Stimulated activated CD8-positive, alpha-beta memory T cell treated with anti-CD3 and anti-CD28 coated beads, Interleukin-15, amount 100 ng/mL, for 48 hours (primary cell): ENCODE results near the gene TSPEAR.
A peak's percentile ranks its signal among the peaks of the same experiment; 100 is the strongest.
"Not testable (repeated sequence)": the region's sequence is repeated elsewhere in the genome, so short reads cannot be mapped to it uniquely, and the experiment has no call there.

Source experiments
- DNase-seq, 2 donors: peaks; one replicate each; pipeline ENCODE4 v3.0.0-alpha.2; 2020; ENCODE audit warnings: low read depth in 2 of 2

Gene TSPEAR

DNA sequence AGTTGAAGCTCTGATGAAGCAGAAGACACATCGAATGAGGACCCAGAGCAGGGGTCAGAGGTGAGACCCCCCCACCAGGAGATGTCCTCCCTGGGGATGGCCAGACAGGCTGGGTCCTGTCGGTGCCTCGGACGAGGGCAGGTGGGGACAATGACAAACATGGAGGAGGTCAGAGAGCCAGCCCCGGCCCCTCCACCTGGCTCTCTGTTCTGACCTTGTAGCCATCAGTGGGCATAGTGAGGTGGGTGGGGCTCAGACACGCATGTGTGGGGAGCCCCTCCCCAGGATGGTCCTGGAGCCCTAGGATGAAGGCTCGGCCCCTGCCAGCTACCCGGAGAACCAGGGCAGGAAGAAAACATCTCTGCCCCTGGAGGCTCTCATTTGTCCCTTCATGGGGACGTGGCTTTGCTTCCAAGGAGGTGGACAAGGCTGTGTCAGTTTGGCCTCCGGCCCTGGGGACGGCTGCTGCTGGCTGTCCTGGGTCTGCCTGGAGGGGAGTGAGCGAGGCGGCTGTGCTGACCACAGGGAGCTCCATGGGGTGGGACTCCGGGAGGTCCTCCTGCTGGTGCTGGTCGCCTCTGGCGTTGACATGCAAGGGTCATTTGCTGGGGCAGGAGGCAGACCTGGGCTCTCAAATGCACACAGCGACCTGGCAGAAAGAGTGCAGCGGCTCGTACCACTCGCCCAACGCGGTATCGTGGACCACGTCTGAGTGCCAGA, 121.6 kb downstream of the TSPEAR start:
- DNase-seq, result no peak

DNA sequence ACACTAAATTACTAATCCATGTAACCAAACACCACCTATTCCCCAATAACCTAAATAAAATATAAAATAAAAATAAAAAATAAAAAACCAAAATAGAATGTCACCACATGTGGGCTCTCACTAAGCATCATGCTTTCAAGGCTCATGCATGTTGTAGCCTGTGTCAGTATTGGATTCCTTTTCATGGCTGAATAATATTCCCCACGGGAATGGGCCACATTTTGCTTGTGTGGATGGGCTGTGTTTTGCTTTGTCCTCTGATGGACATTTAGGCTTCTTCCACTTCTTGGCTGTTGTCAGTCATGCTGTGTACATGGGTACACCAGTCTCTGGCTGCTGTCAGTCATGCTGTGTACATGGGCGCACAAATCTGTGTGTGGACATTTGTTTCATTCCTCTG, 122.3 kb downstream of the TSPEAR start:
- no peak for DNase-seq

DNA sequence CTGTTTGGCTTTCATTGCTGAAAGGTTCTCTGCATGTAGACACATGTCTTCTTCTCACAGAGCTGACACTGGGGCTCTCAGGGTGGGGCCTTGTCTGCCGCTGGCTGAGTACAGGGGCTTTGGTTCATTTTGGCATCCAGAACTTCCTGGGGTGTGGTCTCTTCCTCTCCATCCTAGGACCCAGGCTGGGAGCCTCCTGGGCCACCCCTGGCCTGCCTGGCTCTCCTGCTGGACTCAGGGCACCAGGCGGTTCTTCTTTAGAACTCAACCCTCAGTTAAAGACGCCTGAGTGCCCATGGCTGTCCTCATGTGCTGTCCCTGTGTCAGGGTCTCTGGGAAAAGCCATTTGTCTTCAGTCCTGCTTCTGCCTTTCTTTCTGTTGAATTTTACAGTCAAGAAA, 125.5 kb downstream of the TSPEAR start:
- no peak for DNase-seq

DNA sequence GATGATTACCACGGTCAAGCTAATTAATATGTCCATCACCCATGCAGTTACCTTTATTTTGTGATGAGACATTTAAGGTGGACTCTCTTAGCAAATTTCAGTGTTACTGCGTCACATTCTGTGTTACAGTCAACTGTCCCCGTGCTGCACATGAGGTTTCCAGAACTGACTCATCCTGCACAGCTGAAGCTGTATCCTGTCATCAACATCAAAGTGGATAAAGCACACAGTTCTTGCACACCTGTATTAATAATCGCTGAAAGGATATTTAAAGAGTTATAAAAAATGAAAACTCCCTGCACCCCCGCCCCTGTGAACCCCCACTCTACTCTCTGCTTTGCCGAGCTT, 127.6 kb downstream of the TSPEAR start:
- DNase-seq, result peak in 1 of 2 donors; percentile 8

DNA sequence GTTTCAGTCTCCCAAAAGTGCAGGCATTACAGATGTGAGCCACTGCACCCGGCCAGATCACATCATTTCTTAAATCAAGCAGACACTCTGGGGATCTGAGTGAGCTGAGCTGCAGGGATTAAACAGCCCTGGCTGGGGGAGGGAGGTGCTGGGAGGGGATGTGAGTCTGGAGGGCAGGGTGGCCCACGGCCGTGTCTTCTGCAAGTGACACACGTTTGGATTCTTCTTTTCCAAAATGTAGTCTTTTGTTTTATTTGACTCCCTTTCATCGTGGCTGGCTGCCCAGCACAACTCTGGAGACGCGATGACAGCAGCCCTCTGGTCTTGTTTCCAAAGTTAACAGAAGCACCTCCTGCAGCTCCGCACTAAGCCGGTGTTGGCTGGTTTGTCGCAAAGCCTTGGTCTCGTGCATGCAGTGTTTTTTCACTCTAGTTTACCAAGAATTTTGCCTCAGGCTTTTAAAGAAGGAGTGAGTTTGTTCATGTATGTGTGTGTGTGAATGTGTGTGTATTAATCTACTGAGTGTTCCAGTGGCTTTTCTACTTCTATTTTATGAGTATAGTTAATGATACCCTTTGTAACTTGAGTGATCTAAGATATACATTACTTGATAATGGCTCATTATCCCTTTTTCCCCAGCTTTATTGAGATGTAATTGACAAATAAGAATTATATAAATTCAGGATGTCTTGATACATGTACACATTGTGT, 128.1 kb downstream of the TSPEAR start:
- no peak for DNase-seq

DNA sequence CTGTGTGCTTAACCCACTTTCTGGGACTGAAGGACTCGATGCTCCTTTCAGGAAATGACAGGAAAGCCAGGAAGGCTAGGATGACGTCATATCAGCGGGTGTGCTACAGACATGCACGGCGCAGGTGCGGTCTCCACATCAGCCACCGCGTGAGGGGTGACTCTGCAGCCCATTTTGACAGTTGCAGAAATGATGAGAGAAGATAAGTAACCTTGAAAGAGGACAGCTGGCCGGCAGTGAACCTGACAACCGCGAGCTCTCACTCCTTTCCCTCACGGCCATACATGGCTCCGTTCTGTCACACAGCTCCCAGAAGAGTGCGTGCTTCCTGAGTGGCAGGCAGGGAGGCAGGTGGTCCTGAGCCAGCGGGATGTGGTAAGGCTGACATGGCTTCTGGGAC, 129.3 kb downstream of the TSPEAR start:
- DNase-seq, result no peak

DNA sequence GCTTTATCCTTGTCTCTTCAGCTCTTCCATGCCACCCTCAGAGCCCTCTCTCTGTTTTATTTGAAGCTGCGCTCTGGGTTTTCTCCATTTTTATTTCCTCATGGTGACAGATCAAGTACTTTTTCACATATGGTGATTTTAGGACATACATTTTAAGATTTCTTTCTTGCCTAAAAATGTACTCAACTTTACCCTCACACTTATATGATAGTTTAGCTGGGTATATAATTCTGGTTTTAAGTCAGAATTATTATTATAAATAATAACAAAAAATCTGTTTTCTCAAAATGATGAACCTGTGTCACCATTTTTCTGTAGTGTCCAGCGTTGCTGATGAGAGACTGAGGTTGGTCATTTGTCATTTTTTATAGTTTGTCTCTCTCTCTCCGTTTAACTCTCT, 130.2 kb downstream of the TSPEAR start:
- DNase-seq, result no peak

DNA sequence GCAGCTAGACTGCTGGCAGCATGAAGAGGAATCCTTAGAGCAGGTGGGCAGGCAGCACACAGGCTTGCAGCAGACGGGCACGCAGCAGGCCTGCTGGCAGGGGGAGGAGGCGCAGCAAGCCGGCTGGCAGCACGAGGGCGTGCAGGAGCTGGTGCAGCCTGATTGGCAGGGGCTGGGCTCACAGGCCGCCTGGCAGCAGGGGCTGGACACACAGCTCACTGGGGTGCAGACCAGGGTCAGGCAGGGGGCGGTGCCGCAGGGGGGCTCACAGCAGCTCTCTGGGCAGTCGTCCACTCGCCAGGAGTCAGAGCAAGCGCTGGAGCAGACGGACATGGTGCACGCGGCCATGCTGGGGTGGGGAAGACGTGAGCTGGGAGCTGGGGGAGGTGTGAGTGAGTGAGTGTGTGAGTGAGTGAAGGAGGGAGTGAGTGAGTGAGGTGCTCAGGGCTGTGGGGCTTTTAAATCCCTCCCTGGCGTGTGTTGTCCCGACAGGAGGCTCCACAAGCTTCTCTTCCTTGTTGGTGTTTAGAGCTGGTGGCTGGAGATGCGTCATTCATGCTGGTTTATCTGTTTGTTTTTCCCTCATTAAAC, 131.0 kb downstream of the TSPEAR start, which contains the start of gene KRTAP10-5:
KRTAP10-5 (minus strand) TSS at position 374 of the 591 bp plus-strand sequence; CDS start at position 348, 26 bp downstream.
- DNase-seq, result not testable (repeated sequence)

DNA sequence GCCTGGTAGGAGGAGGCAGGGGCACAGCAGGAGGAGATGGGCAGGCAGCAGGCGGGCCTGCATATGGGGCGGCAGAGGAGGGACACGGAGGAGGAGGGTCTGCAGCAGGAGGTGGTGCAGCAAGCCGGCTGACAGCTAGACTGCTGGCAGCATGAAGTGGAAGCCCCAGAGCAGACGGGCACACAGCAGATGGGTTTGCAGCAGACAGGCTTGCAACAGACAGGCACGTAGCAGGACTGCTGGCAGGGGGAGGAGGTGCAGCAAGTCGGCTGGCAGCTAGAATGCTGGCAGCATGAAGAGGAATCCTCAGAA, 131.6 kb downstream of the TSPEAR start:
- no peak for DNase-seq

DNA sequence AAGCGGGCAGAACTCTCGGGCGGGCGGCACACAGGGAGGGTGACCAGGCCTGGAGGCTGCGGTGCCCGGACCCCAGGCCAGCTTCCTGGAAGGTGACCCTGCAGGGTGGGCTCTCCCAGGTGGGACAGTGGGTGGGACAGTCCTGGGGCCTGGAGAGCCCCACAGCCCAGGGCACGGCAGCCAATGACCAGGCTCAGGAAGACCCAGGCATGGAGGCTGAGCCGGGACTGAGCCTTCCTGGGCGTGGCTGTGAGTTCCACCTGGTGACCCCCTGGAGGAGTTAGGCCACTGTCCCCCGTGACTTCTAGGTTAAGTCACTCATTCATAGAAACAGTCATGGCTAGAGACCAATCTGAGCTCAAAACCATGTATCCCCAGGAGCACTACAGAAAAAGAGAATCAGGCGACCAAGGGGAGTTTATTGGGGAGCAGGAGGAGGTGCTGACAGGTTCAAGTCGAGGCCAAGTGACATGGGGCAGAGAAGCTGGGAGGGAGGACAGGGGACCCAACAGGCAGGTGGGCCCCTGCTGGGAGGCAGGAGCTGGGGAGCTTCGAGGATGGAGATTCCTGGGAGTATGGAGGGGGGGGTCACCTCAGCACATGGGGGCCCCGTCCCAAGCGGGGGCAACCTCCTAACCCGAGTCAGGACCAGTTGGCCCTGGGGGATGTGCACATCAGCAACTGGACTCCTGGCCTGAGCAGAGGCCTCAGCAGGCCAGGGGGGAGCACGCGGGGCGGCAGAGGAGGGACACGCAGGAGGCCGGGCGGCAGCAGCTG, 132.1 kb downstream of the TSPEAR start:
- DNase-seq, result no peak

DNA sequence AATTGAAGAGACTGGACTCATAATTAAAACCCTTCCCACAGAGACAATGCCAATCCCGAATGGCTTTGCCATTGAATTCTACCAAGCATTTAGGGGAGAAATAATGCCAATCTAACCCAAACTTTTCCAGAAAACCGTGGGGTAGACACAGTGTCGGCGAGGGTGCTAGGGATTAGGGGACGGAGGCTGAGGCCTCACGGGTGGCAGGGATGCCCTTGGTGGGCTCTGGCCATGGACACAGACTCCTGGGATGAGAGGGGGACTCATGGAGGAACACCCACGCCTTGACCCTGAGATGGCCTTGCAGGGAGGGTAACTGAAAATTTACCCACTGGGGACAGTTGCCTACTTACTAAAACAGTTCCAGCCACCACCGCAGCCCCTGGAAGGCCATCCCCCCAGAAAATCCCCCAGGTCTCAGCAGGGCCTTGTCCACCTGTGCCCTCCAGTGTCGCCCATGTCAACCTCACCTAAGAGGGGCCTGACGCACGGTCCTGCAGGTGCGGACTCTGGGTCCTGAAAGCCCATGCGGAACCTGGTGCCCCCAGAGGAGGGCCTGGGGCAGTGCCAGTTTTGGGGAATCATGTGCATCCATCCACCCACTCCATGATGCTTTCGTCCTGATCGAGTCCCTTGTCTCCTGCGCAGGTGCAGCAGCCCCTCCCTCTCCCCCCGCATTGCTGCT, 132.9 kb downstream of the TSPEAR start:
- DNase-seq, result no peak

DNA sequence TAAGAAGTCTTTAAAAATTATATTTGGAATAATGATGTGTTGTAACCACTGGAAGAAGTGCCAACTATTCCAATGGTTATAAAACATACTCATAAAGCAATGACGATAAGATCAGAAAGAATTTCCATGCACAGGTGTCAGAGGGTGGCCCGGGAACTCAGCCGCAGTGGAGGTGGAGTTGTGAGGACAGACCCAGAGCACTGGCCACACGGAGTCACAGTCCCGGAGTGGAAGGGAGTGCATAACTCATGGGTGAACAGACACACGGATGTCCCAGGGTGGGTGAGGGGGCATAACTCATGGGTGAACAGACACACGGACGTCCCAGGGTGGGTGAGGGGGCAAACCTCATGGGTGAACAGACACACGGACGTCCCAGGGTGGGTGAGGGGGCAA, 135.3 kb downstream of the TSPEAR start:
- no peak for DNase-seq

DNA sequence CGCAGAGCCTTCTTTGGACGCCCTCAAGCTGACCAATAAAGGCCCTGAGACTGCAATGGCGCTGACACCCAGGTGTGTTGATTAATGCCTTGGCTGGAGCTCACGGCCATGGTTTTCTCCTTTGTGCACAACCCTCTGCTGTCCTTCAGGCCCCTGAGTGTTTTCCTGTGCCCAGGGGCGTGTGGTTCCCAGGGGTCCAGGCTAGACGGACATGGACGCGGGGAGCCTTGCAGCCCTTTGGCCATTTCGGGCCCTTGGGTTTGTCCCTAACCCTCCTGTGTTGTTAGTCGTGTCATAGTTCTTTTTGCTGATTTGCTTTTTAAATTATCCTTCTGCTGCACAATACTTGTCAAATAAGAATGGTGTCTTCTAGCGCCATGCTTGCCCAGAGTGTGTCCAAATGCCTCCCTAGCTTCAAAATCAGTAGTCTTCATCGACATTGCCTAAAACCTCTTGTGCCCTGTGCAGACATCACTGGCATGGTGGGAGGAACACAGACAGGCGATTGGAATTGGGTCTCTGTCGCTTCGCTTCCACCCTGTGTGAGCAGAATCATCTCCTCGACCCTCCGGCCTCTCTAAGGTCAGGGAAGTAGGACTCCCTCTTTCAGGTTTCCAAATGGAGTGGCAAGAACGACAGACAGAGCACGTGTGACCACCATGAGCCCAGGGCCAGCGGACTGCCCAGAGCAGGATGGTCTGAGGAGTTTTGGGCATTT, 135.9 kb downstream of the TSPEAR start:
- no peak for DNase-seq

DNA sequence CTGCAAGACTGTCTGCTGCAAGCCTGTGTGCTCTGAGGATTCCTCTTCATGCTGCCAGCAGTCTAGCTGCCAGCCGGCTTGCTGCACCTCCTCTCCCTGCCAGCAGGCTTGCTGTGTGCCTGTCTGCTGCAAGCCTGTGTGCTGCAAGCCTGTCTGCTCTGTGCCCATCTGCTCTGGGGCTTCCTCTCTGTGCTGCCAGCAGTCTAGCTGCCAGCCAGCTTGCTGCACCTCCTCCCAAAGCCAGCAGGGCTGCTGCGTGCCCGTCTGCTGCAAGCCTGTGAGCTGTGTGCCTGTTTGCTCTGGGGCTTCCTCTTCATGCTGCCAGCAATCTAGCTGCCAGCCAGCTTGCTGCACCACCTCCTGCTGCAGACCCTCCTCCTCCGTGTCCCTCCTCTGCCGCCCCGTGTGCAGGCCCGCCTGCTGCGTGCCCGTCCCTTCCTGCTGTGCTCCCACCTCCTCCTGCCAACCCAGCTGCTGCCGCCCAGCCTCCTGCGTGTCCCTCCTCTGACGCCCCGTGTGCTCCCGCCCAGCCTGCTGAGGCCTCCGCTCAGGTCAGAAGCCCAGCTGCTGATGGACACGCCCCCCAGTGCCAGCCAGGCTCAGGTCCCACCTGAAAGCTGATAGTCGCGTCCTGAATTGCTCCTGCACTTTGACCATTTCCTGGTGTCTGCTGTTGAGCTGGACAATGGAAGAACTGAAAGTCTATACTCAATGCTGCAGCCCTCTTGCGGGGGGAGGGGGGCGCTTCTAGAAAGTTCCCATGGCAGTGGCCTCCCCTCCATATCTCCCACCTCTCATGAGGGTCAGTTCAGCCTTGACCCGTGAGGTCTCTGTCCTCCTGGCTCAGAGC, 136.7 kb downstream of the TSPEAR start:
- DNase-seq, result no peak

DNA sequence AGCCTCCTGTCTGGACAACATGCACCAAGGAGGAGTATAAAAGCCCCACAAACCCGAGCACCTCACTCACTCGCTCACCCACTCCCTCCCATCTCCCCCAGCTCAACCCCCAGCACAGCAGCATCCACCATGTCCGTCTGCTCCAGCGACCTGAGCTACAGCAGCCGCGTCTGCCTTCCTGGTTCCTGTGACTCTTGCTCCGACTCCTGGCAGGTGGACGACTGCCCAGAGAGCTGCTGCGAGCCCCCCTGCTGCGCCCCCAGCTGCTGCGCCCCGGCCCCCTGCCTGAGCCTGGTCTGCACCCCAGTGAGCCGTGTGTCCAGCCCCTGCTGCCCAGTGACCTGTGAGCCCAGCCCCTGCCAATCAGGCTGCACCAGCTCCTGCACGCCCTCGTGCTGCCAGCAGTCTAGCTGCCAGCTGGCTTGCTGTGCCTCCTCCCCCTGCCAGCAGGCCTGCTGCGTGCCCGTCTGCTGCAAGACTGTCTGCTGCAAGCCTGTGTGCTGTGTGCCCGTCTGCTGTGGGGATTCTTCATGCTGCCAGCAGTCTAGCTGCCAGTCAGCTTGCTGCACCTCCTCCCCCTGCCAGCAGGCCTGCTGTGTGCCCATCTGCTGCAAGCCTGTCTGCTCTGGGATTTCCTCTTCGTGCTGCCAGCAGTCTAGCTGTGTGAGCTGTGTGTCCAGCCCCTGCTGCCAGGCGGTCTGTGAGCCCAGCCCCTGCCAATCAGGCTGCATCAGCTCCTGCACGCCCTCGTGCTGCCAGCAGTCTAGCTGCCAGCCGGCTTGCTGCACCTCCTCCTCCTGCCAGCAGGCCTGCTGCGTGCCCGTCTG, 137.5 kb downstream of the TSPEAR start, which contains the start of gene KRTAP10-4:
KRTAP10-4 (plus strand) TSS at position 100 of the 827 bp plus-strand sequence; CDS start at position 130, 30 bp downstream.
- DNase-seq, result not testable (repeated sequence)

DNA sequence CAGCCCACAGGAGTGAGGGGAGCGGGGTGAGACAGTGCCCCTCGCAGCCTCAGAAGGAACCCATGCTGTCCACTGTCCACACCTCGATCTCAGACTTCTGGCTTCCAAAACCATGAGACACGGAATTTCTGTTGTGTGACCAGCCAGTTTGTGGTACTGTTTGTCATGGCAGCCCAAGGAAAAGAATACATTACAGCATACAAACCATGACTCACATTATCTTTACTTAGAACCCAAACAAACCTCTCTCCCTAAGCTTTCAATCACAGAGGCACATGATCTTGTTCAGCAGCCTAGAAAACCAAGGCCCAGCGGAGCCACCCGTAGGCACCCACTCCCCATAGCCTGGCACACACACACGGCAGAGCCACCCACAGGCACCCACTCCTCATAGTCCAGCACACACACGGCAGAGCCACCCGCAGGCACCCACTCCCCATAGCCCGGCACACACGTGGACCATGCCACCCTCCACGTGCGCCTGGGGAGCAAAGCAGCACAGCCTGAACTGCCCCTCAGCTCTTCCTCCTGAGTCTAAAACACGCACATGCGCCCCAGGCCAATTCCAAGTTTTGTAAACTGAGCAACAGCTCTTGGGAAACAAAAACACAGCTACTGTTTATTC, 138.3 kb downstream of the TSPEAR start:
- DNase-seq, result no peak

DNA sequence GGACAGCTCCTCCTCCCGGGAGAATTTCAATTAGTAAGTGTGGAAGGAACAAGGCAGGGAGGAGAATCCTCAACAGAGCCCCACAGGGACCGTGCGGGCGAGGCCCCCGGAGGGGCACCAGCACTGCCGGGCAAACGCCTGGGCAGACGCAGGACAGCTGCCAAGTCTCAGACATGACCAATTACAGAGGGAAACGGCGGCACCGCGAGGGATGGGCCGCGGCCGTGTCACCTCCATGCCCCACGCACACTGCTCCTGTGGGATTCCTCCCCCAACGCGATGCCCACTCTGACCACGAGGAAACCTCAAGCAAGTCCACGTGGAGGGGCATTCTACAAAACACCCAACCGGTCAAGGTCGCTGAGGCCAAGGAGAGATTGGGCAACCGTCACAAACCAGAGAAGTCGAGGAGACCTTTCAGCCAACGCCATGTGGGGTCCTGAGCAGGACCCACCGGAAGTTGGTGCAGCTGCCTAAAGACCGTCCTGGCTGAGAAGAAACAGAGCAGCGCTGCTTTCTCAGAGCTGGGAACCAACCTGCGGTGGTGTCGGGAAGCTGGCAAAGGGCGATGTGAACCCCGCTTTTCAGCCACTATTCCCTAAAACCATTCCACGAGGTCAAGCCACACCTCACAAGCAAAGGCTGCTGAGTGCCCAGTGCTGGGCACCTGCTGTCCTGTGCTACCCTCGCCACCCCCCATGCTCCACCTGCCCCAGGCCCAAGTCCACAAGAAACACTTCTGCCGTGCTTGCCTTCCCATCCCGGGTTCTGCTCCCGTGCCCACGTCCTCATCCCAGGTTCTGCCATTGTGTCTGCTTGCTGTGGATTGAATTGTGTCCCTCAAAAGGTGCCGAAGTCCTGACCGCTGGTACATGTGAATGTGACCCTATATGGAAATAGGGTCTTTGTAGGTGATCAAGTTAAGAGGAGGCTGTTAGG, 139.3 kb downstream of the TSPEAR start:
- DNase-seq, result no peak

DNA sequence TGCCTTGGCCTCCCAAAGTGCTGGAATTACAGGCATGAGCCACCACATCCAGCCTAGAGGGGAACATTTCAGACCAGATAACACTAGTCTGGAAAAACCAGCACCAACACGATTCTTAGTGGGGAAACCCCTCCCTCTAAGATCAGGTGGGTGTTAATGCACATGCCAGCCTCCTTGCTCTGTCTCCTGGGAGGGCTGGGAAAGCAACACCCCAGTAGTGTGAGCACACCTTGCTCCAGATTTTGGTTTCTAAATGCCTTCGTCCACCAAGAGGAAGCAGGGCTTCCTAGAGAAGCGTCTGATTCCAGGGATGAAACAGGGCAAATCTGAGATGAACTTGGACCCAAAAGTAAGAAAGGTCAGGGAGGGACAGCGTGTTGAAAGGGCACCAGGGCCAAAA, 140.1 kb downstream of the TSPEAR start:
- DNase-seq, result no peak
